ENCODE measurements around the gene G3BP1. TPM values are rescaled to one million over a fixed set of nuclear protein-coding genes. Genes with fewer than 3 reads are reported as not detected.

Gene G3BP1
- total RNA-seq, 4 donors from 2014 or later: 65.7 to 117 (median 91.0) TPM

DNA sequence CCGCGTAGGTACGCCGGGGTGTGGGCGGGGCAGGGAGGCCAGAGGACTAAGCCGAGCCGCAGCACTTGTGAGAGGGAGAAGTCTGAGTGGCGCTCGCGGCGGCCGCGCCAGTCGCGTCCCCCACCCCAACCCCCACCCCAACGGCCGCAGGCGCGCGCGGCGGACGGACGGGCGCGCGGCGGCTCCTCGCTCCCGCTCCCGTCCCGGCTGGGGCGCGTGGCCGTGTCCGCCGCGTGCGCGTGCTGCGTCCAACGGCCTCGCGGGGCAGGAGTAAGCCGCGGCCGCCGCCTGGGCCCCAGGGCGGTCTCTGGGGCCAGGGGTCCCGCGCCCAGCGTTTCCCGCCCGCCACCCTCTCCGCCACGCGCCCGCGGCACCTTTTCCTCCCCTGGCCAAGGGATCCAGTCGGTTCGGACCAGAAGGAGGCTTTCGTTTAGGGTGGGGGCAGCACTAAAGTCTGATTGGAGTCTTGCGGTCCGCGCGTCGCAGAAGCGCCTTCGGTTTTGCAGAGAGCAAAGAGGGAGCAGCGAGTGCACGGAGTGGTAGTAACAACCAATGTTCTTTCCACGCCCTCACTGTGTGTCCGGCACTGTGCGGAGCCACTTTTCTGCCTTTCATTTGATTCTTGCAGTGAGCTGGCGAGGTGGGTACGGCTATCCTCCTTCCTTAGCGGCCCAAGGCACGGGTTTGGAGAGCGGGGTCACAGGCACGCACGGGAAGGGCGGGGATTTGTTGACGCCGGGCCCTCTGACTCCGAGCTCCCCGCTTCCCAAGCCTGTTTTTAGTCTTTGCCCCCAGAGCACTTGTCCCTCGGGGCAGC, 483 bp downstream of the G3BP1 start:
- no peak for TF ChIP-seq CTCF (IDR thresholded peaks at IDR 0.05; ENCODE audit: low read depth)

DNA sequence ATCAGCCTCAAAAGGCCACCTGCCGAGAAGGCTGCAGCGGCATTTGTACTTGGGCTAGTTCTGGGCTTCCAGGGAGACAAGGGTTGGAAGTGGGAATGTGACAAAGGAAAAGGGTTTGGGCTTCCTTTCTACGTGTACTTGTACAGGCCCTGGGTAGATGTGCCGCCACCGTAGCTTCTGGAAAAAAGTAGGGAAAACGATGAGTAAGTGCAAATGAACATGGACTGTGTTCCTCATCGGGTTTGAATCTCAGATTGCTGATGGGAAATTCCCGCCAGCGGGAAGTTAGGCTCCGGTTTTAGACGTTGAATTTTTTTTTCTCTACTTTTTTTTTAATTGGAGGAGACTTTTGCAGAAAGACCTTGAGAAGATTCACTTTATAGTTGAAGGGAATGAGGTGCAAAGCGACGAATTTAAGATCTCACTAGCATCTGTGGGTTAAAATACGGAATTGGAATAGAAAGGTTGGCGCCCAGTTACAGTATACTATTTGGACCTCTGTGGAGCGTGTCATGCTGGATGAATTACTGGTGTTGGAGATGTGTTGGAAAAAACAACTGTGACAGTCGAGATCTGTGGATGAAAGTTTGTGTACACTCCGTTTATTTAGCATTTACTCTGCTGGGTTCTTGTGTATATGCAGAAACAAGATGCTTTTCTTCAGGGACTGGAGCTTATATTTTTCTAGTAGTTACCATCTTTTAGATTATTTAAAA, 1.2 kb downstream of the G3BP1 start:
- TF ChIP-seq CTCF (IDR thresholded peaks at IDR 0.05; ENCODE audit: low read depth): no peak

DNA sequence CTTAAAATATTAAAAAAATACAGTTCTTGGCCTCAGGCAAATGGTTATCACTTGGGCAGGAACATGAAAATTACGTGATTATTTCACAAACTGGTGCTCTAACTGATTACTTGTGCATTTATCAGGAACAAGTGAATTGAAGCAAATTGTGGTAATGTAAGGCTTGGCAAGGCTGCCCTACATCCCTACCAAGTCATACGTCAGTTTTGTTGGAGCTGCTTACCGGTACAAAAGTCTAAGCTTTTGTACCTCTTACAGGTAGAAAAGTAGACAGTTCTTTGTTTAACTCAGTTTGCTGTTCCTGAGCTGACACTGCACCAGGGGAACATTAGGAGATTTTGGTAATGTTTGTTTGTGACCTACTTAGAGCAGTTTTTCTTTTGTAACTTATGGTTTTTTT, 2.2 kb downstream of the G3BP1 start:
- no peak for TF ChIP-seq CTCF (IDR thresholded peaks at IDR 0.05; ENCODE audit: low read depth)

- TF ChIP-seq CTCF (IDR thresholded peaks at IDR 0.05; ENCODE audit: low read depth): no peak
These were observed 3.4 kb downstream of the G3BP1 start for GRCh38 chr5:151775025-151775606.

DNA sequence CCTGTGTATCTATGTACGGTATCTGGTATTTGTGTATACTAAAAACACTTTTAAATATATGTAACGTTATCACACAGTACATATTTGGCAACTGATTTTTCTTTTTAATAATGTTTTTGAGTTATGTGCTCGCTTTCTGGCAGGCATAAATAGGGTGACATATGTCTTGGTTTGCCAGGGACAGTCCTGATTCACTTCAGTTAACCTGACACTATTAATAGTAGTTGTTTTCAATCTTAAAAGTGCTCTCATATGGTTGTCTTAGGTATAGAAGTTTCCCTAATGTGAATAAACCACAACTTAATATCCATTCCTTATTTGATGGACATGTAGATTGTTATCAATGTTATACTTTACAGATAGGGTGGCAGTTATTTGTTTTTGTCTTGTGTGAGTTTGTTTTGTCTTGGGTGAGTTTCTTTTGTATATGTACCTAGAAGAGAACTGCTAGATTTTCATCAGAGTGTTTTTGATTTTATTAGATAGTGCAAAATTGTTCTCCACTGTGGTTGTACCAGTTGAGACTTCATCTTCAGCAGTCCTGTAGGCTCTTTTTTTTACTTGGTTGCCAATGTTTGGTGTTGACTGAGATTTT, 7.9 kb downstream of the G3BP1 start:
- TF ChIP-seq CTCF (IDR thresholded peaks at IDR 0.05; ENCODE audit: low read depth): no peak

DNA sequence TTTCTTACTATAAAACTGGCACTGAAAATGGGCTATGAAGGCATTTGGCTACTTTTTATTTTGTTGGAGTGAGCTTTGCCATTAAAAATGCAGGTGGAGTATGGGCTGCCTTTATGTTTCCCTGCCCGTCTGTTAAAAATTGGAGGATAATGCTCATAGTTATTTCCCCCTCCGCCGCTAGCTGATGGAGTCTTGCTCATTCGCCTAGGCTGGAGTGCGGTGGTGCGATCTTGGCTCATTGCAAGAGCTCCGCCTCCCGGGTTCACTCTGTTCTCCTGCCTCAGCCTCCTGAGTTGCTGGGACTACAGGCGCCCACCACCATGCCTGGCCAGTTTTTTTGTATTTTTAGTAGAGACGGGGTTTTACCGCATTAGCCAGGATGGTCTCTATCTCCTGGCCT, 8.6 kb downstream of the G3BP1 start:
- no peak for TF ChIP-seq CTCF (IDR thresholded peaks at IDR 0.05; ENCODE audit: low read depth)

GRCh38 chr5:151781201-151781600, 9.4 kb downstream of the G3BP1 start:
- no peak for TF ChIP-seq CTCF (IDR thresholded peaks at IDR 0.05; ENCODE audit: low read depth)

Measured in subcutaneous adipose tissue (tissue), 4 donors.